Suprapubic skin (tissue), 3 donors: Measurements from ENCODE around the gene SYCE3.

Experiments used
- CTCF ChIP-seq, 2 donors: fragments of 200-600 bp in 1 of 2; fragments of 450-650 bp in 1 of 2; sonication (generic) in 1 of 2; IDR thresholded peaks; one replicate each; pipeline ENCODE4 v1.5.1; 2016 to 2019; ENCODE audit warnings: antibody characterized with exemption in 2 of 2, mild to moderate bottlenecking in 1 of 2, moderate library complexity in 1 of 2
- POLR2A ChIP-seq, 2 donors: fragments of 450-650 bp; IDR thresholded peaks; one replicate each; pipeline ENCODE4 v1.6.1; 2017; ENCODE audit warnings: antibody characterized with exemption in 2 of 2, mild to moderate bottlenecking in 2 of 2, moderate library complexity in 2 of 2

GRCh38 chr22:50577987-50578775 is 15.5 kb upstream of the SYCE3 start, which contains the start of gene CPT1B:
- no peak for TF ChIP-seq POLR2A (IDR thresholded peaks at IDR 0.05)
- TF ChIP-seq CTCF (IDR thresholded peaks at IDR 0.05): no peak
